Upper lobe of left lung (tissue), 4 donors: ENCODE results near the gene PAPPA.

Source experiments
- CTCF ChIP-seq, 6 experiments: fragments of 450-650 bp in 4 of 6; fragments of 200-600 bp in 2 of 6; sonication (generic) in 2 of 6; IDR thresholded peaks; one replicate each; pipeline ENCODE4 v1.5.1; 2016 to 2019; ENCODE audit warnings: antibody characterized with exemption in 6 of 6
- POLR2A ChIP-seq, 4 donors: fragments of 450-650 bp; IDR thresholded peaks; one replicate each; pipeline ENCODE4 v1.5.1; 2016 to 2017; ENCODE audit warnings: antibody characterized with exemption in 4 of 4, mild to moderate bottlenecking in 2 of 4

- TF ChIP-seq CTCF (IDR thresholded peaks at IDR 0.05): no peak
- TF ChIP-seq POLR2A (IDR thresholded peaks at IDR 0.05): no peak
Measured at GRCh38 chr9:116334546-116335150, 181.1 kb downstream of the PAPPA start.
